ENCODE results near the gene ADAMTS17. TPM values are rescaled to one million over a fixed set of nuclear protein-coding genes. Genes with fewer than 3 reads are reported as not detected.

Gene ADAMTS17
- total and polyA plus RNA-seq, 9 of the 15 experiments (the other 6 are each of a cell fraction or from before 2014, with no cell fraction given): 0.01 to 0.14 (median 0.07) TPM; not detected in 6

- Histone ChIP-seq H3K4me1 (replicated peaks in 1 of 2; ENCODE audit: control insufficient read depth in 2 of 2, insufficient read depth in 2 of 2, low read length in 2 of 2) (no peaks in the 10 kb centered on the region), H3K9me1 (ENCODE audit: control insufficient read depth, insufficient read depth, low read length) (peaks cover 3% of the 10 kb centered on the region), H2AFZ (ENCODE audit: low read depth, low read length) (no peak overlapping the region), H4K20me1 (replicated peaks; ENCODE audit: control insufficient read depth, insufficient read depth, low read length) (no peaks in the 10 kb centered on the region; the same call in 1 of the 2 replicates), H3K36me3 (ENCODE audit: control insufficient read depth, insufficient read depth, low read length) (no peaks in the 10 kb centered on the region), H3K27me3 (ENCODE audit: control insufficient read depth in 2 of 2, insufficient read depth in 2 of 2, low read length in 2 of 2) (peaks cover 0 to 58% of the 10 kb centered on the region in 2 experiments; a peak in 4 of 5 replicates), H3K9me3 (replicated peaks; ENCODE audit: control insufficient read depth, insufficient read depth, low read depth, low read length) (no peaks in the 10 kb centered on the region), H3K4me3 (no peak overlapping the region), H3K9ac (ENCODE audit: insufficient read depth in 1 of 2, low read depth in 2 of 2, low read length in 2 of 2) (no peak overlapping the region), H3K79me2 (ENCODE audit: control insufficient read depth, insufficient read depth, low read length) (no peaks in the 10 kb centered on the region), H3K27ac (ENCODE audit: extremely low read depth, low read depth, low read length) (no peak overlapping the region), H3K4me2 (ENCODE audit: insufficient read depth, low read length) (no peak overlapping the region)
- ChIA-PET POLR2A (interaction anchor here (0.7 kb wide), 1 partner anchor 42 kb away, joined by 3 read pairs; no protein-coding TSS in a partner anchor), CTCF (ENCODE audit: low intra/inter-chr PET ratio) (no interaction called here)
- ATAC-seq (no peak), DNase-seq (ENCODE audit: extremely low read depth in 1 of 4, low spot score in 3 of 4) (no peak), FAIRE-seq (no peak)
- intact Hi-C loops (cut with micrococcal nuclease): no loop called here
- BruUV-seq (replicated peaks): no TSS peak
- TF ChIP-seq, protein P1, sequence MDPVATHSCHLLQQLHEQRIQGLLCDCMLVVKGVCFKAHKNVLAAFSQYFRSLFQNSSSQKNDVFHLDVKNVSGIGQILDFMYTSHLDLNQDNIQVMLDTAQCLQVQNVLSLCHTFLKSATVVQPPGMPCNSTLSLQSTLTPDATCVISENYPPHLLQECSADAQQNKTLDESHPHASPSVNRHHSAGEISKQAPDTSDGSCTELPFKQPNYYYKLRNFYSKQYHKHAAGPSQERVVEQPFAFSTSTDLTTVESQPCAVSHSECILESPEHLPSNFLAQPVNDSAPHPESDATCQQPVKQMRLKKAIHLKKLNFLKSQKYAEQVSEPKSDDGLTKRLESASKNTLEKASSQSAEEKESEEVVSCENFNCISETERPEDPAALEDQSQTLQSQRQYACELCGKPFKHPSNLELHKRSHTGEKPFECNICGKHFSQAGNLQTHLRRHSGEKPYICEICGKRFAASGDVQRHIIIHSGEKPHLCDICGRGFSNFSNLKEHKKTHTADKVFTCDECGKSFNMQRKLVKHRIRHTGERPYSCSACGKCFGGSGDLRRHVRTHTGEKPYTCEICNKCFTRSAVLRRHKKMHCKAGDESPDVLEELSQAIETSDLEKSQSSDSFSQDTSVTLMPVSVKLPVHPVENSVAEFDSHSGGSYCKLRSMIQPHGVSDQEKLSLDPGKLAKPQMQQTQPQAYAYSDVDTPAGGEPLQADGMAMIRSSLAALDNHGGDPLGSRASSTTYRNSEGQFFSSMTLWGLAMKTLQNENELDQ (CRISPR knock-in tag; IDR thresholded peaks at IDR 0.05; ENCODE audit: borderline replicate concordance): no peak
- no peak for TF ChIP-seq ZC3H4 (CRISPR knock-in tag; IDR thresholded peaks at IDR 0.05; ENCODE audit: borderline replicate concordance)
- no peak for TF ChIP-seq GTF2E2 (tag; IDR thresholded peaks at IDR 0.05)
- TF ChIP-seq FOXA3 (CRISPR knock-in tag; conservative IDR thresholded peaks at IDR 0.05 in 1 of 2, IDR thresholded peaks at IDR 0.05 in 1 of 2): no peak
- TF ChIP-seq ZNF277 (CRISPR knock-in tag; IDR thresholded peaks at IDR 0.05; ENCODE audit: borderline replicate concordance): no peak
- TF ChIP-seq MIER1 (IDR thresholded peaks at IDR 0.05; ENCODE audit: low read depth): no peak
- no peak for TF ChIP-seq ZNF699 (CRISPR knock-in tag; IDR thresholded peaks at IDR 0.05; ENCODE audit: insufficient replicate concordance)
- TF ChIP-seq PRDM10 (IDR thresholded peaks at IDR 0.05; ENCODE audit: partially characterized antibody): no peak
- no peak for TF ChIP-seq PBX2 (CRISPR knock-in tag; IDR thresholded peaks at IDR 0.05; ENCODE audit: low read depth)
- TF ChIP-seq PBX2 (tag; conservative IDR thresholded peaks at IDR 0.05; ENCODE audit: low read depth): no peak
- in situ Hi-C loops (cut with MboI): no loop called here
- WGBS (ENCODE audit: insufficient coverage, low coverage, missing lambda C conversion rate): 1% methylated on average over 6 of the region's 6 CpGs
Observed at GRCh38 chr15:100186960-100187359, 154.8 kb downstream of the ADAMTS17 start.
